NCI-H2171 treated with DMSO at 0.1 percent for 48 hours (cell line): Measurements from ENCODE around the gene CMTM6.
"Not testable (repeated sequence)": the region's sequence is repeated elsewhere in the genome, so short reads cannot be mapped to it uniquely, and the experiment has no call there.

Experiments
- DNase-seq: peaks from one replicate; lab custom pipeline; 2025; lab: John Stamatoyannopoulos, UW

CMTM6 gene

GRCh38 chr3:32443478-32443877 lies 59.2 kb downstream of the CMTM6 start:
- no peak for DNase-seq

- no peak for DNase-seq
These were observed 59.9 kb downstream of the CMTM6 start for GRCh38 chr3:32442766-32443165.

GRCh38 chr3:32440611-32441350 lies 61.9 kb downstream of the CMTM6 start:
- peak; percentile 71 for DNase-seq

- DNase-seq: not testable (repeated sequence)
These were observed 63.2 kb downstream of the CMTM6 start for GRCh38 chr3:32439421-32439820.

- DNase-seq: no peak
These were observed 63.9 kb downstream of the CMTM6 start for GRCh38 chr3:32438596-32439344.

- DNase-seq: no peak
These were observed 64.8 kb downstream of the CMTM6 start for GRCh38 chr3:32437896-32438295.

- DNase-seq: no peak
These were observed 65.8 kb downstream of the CMTM6 start for GRCh38 chr3:32436816-32437189.

- no peak for DNase-seq
These were observed 66.5 kb downstream of the CMTM6 start for GRCh38 chr3:32435911-32436815.

GRCh38 chr3:32434206-32434605 lies 68.4 kb downstream of the CMTM6 start:
- no peak for DNase-seq

- DNase-seq: no peak
These were observed 69.7 kb downstream of the CMTM6 start for GRCh38 chr3:32432711-32433530.

- DNase-seq: no peak
These were observed 70.5 kb downstream of the CMTM6 start for GRCh38 chr3:32432045-32432710.

- DNase-seq: no peak
These were observed 71.2 kb downstream of the CMTM6 start for GRCh38 chr3:32431481-32431880.
